Activated CD4-positive, CD25-positive, alpha-beta regulatory T cell treated with anti-CD3 and anti-CD28 coated beads, Interleukin-2, amount 50 U/mL, for 24 hours (primary cell): ENCODE data around the gene PEX14.

ENCODE experiments used
- ATAC-seq, 2 donors: fragments of 150-1000 bp; cut with Tn5 transposase; one replicate each; pipeline ENCODE4 v1.10.0; 2021; ENCODE audit warnings: mild to moderate bottlenecking in 1 of 2, moderate library complexity in 1 of 2

The PEX14 gene

GRCh38 chr1:10652626-10653025, 177.9 kb downstream of the PEX14 start:
- ATAC-seq, result no peak

DNA sequence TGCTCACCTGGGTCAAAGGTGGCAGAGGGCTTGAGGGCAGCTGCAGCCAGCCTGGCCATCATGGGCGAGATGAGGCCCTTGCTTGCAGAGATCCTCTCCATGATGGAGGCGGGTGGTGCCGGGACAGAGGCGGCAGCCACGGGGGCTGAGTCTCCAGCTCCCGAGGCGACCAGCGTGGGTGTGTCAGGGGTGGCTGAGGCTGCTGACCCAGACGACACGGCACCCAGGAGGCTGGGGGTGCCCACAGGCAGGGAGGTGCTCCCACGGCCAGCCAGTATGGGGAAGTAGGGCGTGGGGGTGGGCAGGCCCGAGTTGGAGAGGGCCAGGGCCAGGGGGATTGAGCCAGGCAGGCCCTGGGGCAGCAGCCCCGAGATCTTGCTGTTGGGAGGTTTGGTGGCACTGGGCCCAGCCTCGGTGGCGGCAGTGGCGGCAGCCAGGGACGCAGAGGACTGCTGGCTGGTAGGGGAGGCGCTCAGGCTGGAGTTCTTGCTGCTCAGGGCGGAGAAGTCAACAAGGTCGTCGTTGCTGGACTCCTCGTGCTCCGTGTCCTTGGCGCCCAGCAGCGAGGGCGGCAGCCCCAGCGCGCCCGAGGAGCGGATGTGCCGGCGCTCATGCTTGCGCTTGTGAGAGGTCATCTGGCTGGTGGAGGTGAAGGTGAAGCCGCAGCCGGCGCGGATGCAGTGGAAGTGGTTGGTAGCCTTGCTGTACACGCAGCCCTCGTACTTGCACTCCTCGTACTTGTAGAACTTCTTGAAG, 178.8 kb downstream of the PEX14 start:
- no peak for ATAC-seq

DNA sequence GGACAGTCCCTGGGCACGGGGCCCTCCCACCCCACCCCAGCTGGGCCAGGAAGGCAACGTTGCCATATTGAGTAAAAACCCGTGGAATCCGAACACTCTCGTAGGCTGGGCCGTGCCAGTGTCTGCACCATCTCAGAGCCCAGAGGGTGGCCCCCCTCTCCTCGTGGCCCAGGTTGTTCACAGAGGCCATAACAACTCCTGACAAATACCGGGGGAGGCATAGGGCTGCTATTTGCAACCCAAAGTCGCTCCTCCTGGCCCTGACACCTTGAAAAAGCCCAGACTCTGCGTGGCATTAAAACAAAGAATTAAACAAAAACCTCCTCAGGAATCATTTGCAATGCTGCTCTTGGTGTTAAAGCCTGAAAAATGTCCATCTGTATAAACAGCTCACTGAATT, 180.3 kb downstream of the PEX14 start:
- no peak for ATAC-seq

DNA sequence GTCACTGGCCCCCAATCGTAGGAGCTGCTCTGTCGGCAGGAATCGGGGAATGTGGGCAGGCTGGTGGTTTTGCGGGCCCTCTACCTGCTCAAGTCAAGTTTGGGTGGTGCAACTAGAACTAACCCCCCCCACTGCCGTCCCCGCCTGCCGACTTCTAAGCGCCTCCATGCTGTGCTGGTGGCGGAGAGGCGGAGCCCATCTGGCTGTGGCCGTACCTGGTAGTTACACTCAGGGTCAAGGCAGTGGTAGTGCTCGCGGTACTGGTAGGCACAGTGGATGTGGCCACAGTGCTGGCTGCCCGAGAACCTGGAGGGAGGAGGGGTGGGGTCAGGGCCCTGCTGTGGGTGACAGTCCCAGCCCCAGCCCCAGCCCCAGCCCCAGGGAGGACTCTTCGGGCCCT, 181.7 kb downstream of the PEX14 start:
- ATAC-seq, result no peak

DNA sequence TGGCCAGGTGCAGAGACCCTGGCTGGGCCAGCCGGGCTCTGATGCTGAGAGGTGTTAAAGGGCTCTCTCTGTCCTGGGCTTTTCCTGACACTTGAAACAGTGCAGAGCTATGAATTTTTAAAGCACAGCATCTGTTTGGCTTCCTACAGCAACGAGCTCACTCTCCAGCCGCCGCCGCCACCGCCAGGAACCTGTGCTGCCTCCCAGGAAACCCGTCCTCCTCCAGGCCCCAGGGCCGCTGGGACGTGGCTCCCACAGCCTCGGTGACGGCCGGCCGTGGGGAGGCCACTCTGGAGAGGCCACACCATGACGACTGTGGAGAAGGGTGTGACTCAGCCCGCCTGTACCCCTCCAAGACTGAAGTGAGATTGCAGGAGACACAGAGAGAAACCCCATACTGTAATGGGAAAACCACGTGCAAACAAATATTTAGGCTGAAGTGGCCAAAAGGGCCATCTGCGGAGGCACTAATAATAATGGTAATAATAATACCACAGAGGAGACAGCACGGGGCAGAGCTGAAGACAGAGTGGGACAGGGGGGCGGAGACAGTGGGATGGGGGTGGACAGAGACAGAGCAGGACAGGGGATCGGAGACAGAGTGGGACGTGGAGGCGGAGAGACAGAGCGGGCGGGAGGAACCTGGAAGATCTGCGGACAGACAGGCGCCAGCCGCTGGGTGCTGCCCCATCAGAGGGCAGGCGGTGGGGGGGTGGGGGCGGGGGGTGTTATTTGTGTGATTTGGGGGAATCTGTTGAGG, 182.5 kb downstream of the PEX14 start:
- ATAC-seq, result no peak

DNA sequence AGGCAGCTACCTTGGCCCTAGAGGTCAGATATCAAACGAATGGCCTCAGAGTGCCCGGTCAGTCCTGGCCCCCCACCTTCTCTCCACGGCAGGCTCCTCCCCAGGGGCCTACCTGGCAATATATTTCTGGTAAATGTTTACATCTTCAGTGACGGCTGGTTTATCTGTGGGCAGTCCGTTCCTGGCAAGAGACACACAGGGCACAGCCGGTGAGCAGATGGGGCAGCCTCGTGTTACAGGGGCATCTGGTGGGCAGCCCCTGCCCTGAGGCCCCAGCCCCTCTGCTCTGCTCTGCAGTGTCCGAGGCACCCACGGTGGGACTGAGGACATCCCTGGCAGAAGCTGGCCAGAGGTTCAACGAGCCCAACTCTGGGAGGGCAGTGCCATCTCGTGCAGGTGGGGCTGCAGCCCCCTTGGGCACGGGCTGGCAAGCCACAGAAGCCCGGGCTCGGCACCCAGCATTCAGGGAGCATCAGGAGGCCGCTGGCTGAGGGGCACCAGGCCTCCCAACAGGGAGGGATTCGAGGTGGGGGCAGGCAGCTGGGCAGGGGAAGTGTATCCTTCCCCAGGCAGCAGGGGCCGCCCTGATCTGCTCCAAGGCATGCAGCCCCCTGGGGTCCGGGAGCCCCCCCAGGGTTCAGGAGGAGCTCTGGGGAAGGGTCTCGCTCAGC, 183.8 kb downstream of the PEX14 start:
- no peak for ATAC-seq

DNA sequence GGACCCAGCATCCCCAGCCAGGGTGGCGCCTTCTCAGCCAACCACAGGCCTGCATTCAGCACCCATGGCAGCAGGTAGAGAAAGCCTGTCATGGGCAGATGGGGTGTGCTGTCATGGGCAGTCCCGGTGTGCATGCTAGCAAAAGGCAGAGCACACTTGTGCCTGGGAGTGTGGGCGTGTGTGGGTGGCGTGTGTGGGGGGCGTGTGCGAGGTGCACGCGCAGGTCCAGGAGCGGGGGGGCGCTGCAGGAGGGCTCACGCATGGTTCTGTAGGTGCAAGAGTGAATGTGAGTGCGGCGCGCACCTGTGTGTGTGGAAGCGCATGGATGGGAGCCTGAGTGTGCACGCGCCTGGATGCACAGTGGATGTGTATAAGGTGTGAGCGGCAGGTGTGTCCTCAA, 184.5 kb downstream of the PEX14 start:
- no peak for ATAC-seq

GRCh38 chr1:10659646-10660540, 185.1 kb downstream of the PEX14 start:
- ATAC-seq, result no peak

- ATAC-seq, result no peak
These were observed 186.7 kb downstream of the PEX14 start for GRCh38 chr1:10661453-10661852.

DNA sequence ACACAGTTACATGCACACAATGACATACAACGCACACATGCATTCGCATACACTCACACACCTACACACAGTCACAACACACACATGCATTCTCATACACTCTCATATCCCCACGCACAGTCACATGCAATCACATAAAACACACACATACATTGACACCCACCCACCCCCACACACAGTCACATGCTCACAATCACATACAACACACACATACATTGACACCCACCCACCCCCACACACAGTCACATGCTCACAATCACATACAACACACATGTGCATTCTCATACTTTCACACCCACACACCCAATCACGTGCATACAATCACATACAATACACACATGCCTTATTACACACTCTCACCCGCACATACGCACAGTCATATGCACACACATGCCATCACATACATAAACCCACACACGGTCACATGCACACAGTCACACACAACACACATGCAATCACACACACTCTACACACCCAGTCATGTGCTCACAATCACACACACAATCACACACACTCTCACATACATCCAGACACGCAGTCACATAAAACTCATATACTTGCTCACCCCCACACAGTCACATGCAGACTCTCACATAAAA, 187.4 kb downstream of the PEX14 start:
- no peak for ATAC-seq

DNA sequence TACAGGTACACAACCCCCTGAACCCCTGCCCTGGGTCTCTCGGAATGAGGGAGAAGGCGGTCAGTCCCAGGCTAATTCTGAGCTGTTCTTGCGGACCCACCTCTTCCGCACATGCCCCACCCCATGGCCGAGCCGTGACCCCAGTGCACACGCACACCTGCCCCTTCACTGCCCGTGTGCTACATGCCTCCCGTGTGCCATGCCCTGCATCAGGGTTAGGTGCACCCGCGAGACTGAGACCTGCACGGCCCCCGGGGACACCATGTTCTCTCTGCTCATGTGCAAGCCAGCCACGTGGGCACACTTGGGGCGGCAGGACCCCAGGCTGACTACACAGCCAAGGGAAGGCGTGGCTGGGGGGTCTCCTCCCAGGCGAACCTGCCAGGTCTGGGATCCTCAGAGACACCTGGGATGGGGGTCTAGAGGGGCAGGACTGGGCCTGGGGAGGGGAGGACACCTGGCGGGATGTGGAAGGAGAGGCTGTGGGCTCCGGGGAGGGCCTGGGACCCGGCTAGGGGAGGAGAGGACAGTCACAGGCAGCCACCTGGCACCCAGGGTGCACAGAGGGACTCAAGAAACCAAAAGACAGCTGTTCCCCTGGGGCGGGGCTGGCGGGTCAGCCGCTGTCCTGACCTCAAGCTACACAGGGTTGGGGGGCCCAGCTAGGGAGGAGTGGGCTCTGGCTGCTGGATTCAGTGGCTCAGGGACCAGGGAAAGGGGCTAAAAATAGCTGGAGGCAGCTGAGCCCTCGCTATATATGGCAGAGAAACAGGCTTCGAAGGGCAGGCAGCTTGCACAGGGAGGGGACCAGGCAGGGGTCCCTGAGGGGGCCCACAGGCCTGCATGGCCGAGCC, 188.3 kb downstream of the PEX14 start:
- no peak for ATAC-seq

DNA sequence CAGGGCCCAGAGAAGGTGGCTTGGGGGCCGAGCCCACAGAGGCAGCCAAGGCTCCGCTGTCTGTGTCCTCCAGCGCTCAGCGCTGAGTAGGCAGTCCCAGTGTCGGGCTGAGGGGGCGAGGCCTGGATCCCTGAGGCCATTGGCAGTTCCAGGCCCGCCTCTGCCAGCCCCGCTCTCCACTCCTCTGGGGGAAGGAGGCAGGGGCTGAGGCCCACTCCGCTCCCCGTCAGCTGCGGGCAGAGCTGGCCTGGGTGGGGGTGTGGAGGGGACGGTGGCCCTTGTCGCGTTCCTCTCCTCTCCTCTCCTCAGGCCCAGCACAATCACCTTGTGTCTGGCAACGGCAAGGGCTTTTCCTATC, 188.9 kb downstream of the PEX14 start:
- ATAC-seq, result no peak

- ATAC-seq, result no peak
These were observed 189.5 kb downstream of the PEX14 start for GRCh38 chr1:10664251-10664650.

- no peak for ATAC-seq
These were observed 190.5 kb downstream of the PEX14 start for GRCh38 chr1:10665226-10665625.

- ATAC-seq, result no peak
These were observed 191.4 kb downstream of the PEX14 start for GRCh38 chr1:10665930-10666850.

DNA sequence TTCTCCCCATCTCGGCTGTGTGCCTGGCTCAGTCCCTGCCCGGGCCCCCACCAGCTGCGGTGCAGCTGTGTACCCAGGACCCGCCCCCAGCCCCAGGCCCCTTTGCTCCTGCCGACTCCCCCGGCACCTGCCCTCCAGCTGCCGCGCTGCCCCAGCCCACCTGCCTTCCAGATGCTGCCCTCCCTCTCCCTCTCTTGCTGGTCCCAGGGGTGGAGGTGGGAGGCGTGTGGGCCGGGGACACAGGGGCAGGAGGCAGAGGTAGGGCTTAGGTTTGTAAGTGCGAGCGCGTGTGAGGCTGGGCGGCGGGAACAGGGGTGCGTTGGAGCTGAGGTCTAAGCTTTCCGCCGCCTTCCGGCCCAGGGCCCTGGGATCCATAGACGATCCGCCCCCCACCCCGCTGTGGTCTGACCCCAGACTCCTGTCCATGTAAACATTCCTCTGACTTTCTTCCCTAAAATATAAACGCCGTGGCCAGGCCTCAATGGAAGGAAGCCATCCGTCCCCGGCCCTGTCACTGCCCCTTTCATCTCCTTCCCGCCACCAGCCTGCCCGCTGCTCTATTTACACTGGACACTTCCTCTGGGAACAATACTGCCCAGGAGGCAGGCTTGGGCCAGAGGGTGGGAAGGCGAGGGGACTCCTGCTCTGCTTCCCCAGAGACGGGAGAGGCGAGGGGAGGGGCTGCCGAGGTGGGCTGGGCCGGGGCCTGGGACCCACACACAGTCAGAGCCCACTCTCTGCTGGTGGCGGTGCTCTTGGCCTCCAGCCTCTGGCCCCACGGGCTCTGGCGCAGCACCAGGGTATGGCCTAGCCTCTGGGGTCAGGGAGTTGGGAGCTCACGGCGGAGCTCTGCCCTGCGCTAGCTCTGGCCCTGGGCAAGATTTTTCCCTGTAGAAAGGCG, 193.4 kb downstream of the PEX14 start:
- ATAC-seq, result no peak

- ATAC-seq, result no peak
These were observed 194.8 kb downstream of the PEX14 start for GRCh38 chr1:10669570-10669969.

- ATAC-seq, result no peak
These were observed 195.4 kb downstream of the PEX14 start for GRCh38 chr1:10670190-10670589.

GRCh38 chr1:10671090-10671489, 196.3 kb downstream of the PEX14 start:
- no peak for ATAC-seq
